GM19023 (cell line): ENCODE results near the gene GOSR1.
"Not testable (repeated sequence)": the region's sequence is repeated elsewhere in the genome, so short reads cannot be mapped to it uniquely, and the experiment has no call there.

Source experiments
- ATAC-seq: cut with Tn5 transposase; IDR thresholded peaks from one replicate; pipeline ENCODE4 v1.9.1; 2021; ENCODE audit warnings: mild to moderate bottlenecking, moderate library complexity; ENCODE audit not compliant: unreplicated experiment

GOSR1 gene

GRCh38 chr17:30541802-30542201 lies 64.6 kb downstream of the GOSR1 start:
- no peak for ATAC-seq

GRCh38 chr17:30543456-30543855 lies 66.2 kb downstream of the GOSR1 start:
- no peak for ATAC-seq

GRCh38 chr17:30545024-30545423 lies 67.8 kb downstream of the GOSR1 start:
- no peak for ATAC-seq

GRCh38 chr17:30547778-30548573 lies 70.8 kb downstream of the GOSR1 start:
- ATAC-seq: no peak

DNA sequence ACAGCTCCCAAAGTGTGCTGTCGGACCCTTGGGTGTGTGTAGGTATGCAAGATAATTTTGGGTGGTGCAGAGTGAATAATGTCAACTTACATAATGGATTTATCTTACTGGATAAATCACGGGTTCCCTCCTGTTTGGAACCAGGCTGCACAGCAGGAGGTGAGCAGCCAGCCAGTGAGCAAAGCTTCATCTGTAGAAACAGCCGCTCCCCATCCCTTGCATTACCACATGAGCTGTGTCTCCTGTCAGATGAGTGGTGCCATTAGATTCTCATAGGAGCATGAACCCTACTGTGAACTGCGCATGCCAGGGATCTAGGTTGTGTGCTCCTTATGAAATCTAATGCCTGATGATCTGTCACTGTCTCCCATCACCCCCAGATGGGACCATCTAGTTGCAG lies 72.0 kb downstream of the GOSR1 start:
- not testable (repeated sequence) for ATAC-seq

GRCh38 chr17:30549864-30550511 lies 72.8 kb downstream of the GOSR1 start:
- no peak for ATAC-seq

DNA sequence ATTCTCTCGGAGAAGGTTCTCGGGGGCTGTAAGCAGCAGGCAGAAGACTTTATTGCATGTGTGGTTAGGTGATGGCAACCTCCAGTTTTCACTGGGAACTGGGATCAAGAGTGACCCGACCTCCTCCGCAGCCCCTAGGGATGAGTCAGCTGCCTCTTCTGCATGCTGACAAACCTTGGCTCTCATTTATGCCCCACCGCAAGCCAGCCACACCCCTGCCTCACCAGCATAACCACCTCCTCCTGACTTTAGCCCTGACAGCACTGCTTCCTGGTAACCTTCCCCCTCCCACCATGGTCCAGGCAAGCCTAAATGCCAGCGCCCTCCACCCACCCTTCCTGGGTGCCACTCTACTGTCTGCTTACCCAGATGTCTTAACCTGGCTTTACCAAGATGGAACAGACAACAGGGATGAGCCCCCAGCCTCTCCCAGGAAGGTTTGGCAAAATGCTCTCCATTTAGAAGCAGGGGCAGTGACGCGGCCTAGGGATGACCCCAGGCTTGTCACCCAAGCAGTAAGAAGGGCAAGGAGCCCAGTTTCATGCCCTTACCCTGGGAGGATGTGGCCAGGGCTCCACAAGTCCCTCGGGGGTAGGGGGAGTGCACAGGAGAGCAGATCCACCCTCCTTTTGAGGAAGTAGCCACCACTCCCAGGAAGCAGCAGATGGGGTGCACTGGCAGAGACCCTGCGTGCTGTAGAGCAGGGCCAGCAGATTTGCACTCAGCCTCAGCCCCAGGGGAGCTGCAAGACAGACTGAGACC lies 73.5 kb downstream of the GOSR1 start:
- ATAC-seq: no peak

DNA sequence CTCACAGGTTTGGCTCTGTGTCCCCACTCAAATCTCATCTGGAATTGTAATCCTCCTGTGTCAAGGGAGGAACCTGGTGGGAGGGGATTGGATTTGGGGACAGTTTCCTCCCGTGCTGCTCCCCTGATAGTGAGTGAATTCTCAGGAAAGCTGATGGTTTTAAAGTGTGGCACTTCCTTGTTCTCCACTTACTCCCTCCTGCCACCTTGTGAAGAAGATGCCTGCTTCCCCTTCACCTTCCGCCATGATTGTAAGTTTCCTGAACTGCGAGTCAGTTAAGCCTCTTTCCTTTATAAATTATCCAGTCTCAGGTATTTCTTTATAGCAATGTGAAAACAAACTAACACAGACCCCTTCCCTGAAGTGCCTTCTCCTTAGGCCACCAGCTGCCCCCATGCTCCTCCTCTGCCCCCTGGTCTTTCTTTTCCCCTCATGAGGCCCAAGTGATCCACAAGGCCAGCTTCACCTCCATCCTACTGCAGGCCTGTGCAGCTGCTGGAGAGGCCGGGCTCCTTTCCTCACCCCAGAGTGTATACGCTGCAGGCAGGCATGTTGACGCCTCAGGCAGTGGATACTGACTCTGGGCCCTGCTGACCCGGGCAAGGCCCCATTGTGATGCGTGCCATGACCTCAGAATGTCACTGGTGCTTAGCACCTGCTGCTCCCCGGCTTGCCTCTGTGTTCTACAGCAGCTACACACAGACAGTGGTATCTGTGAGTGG lies 74.2 kb downstream of the GOSR1 start:
- ATAC-seq: not testable (repeated sequence)

DNA sequence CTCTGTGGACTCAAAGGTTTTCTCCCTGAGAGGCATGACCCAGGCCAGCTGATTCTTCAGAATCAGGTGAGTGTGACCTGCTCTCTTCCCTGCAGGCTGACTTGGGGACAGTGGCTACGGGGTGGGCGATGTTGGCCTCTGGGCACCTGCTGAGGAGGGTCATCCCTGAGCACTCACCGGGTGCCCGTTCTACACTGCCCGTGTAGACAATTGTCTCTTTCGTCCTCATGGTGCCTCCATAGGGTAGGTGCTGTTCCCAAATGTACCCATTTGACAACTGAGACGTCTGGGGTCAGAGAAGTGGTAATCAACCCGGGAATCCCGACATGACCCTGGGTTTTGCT lies 74.8 kb downstream of the GOSR1 start:
- no peak for ATAC-seq

- ATAC-seq: no peak
These were observed 75.9 kb downstream of the GOSR1 start for GRCh38 chr17:30552994-30553566.

- not testable (repeated sequence) for ATAC-seq
These were observed 76.7 kb downstream of the GOSR1 start for GRCh38 chr17:30553823-30554440.

GRCh38 chr17:30554839-30555751 lies 77.9 kb downstream of the GOSR1 start:
- ATAC-seq: no peak

DNA sequence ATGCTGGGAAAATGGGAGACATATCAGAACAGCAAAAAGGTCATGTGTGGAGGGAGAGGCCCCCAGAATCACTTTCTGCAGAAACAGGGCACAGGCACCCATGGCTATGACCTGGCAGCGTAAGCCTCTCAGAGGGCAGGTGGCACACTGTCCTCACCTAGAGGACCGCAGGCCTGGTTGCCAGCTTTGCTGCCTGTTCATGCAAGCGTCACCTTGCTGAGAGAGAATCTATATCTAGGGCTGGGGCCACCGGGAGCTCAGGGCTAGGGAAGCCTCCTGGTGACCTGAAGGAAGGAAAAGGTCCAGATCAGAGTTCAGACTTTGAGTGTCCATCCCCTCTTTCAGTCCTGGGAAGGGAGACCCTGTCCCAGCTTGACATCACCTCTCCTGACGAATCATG lies 78.7 kb downstream of the GOSR1 start:
- ATAC-seq: no peak

DNA sequence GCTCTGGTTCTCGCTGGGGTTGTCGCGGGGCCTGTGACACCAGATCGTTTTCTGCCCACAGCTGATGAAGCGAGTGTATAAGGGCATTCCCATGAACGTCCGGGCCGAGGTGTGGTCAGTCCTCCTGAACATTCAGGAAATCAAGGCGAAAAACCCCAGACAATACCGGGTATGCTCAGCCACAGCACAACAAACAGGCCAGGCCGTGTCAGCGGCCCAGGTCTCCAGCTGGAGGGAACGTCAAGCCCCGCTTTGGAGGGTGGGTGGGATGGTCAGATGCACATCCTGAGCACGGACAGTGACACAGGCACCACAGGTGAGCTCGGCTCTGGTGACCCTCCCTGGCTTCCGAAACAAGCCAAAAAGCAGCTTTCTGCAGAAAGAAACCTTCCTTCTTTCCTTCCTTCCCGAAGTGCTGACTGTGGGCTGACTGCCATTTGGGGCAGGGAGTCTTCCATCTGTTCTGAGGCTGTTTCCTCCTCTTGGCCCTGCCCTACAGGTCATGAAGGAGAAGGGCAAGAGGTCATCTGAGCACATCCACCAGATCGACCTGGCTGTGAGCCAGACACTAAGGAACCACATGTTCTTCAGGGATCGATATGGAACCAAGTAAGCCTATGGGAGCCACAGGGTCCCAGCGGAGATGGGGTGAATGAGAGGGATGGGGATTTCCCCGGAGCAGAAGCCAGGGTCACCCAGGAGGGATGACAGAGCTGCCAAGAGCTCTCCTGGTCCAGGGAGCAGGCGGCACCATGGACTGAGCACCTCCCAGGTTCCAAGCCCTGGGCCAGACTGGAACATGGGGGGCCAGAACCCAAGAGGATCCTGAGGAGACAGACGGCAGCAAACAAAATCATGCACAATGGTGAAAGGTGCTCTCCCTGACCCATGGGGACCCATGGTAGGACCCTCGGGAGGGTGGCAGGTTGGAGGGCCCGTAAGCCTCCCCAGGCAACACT lies 79.4 kb downstream of the GOSR1 start:
- ATAC-seq: no peak

DNA sequence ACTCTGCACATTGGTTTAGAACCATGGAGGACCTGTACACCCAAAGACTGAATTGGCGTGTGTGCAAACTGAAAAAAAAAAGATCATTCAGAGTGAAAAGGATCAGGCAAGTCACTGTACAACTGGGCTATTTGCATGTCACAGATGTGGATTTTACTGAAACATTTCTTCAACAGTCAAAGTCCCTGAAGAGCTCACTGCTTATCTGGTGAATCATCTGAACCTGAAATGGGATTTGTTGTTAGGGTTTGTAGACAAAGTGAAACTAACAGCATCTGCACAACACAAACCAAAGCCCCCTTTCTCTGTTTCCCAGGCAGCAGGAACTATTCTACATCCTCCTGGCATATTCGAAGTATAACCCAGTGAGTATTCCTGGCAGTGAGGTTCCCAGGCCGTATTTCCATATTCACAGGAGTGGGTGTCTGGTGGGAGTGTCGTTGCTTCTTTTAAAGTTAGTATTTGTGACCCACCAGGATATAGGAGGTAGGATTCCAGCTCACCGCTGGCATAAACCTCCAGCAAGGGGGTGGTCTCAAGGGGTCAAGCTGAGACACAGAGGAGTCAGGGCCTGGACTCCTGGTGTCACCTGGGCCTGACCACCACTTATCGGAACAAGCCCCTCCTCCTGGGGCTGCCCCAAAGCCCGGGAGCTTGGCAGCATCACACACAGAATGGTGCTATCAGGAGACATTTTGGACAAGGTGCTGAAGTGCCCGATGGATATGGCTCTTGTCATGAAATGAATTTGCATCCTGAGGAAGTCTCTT lies 80.9 kb downstream of the GOSR1 start:
- no peak for ATAC-seq

- ATAC-seq: no peak
These were observed 81.7 kb downstream of the GOSR1 start for GRCh38 chr17:30558686-30559545.

GRCh38 chr17:30559656-30560055 lies 82.4 kb downstream of the GOSR1 start:
- no peak for ATAC-seq
